Neural cell (in vitro differentiated cells): ENCODE results near the gene S100PBP. TPM values are rescaled to one million over a fixed set of nuclear protein-coding genes. Genes with fewer than 3 reads are reported as not detected.

Experiments used
- H2AFZ ChIP-seq: fragments of 200-600, 300-800 bp; sonication (generic), shearing (Covaris generic); 2 replicates; pipeline ENCODE4 v1.6.0; 2014; ENCODE audit warnings: low read depth, mild to moderate bottlenecking, antibody characterized with exemption, low read length, moderate library complexity
- H3F3A ChIP-seq: fragments of 200-600 bp; shearing (Covaris generic); 2 replicates; pipeline ENCODE4 v1.6.1; 2016; ENCODE audit warnings: mild to moderate bottlenecking, moderate library complexity, mixed read lengths, antibody characterized with exemption, low read length; ENCODE audit not compliant: insufficient read depth, poor library complexity, severe bottlenecking
- H3K27ac ChIP-seq: fragments of 200-600, 300-800 bp; sonication (generic), shearing (Covaris generic); 2 replicates; pipeline ENCODE4 v1.5.1; 2014; ENCODE audit warnings: mild to moderate bottlenecking, low read length, moderate library complexity
- H3K27me3 ChIP-seq: fragments of 300-800, 200-600 bp; sonication (generic), shearing (Covaris generic); 2 replicates; pipeline ENCODE4 v1.6.0; 2014; ENCODE audit warnings: mild to moderate bottlenecking, low read depth, low read length, moderate library complexity; ENCODE audit not compliant: insufficient read depth
- H3K36me3 ChIP-seq: fragments of 300-800, 200-600 bp; sonication (generic), shearing (Covaris generic); 2 replicates; pipeline ENCODE4 v1.5.1; 2014; ENCODE audit warnings: mild to moderate bottlenecking, antibody characterized with exemption, low read length, moderate library complexity; ENCODE audit not compliant: insufficient read depth
- H3K4me2 ChIP-seq: fragments of 300-800, 200-600 bp; sonication (generic), shearing (Covaris generic); 2 replicates; pipeline ENCODE4 v1.6.0; 2014; ENCODE audit warnings: mild to moderate bottlenecking, low read length
- H3K4me3 ChIP-seq: fragments of 300-800, 200-600 bp; sonication (generic), shearing (Covaris generic); 2 replicates; pipeline ENCODE4 v1.5.1; 2014; ENCODE audit warnings: mild to moderate bottlenecking, low read length, moderate library complexity
- H3K79me2 ChIP-seq: fragments of 200-600 bp; shearing (Covaris generic); replicated peaks from 2 replicates; pipeline ENCODE4 v1.6.0; 2014; ENCODE audit warnings: mild to moderate bottlenecking, low read length, moderate library complexity; ENCODE audit not compliant: insufficient read depth
- H3K9ac ChIP-seq: fragments of 300-800, 200-600 bp; sonication (generic), shearing (Covaris generic); 2 replicates; pipeline ENCODE4 v1.6.1; 2016; ENCODE audit warnings: mild to moderate bottlenecking, low read length, mixed read lengths
- H3K9me2 ChIP-seq: fragments of 200-600 bp; shearing (Covaris generic); 2 replicates; pipeline ENCODE4 v1.6.1; 2016; ENCODE audit warnings: mild to moderate bottlenecking, low read length, mixed read lengths; ENCODE audit not compliant: insufficient read depth
- H3K9me3 ChIP-seq: fragments of 200-600, 300-800 bp; sonication (generic), shearing (Covaris generic); 2 replicates; pipeline ENCODE4 v1.6.1; 2016; ENCODE audit warnings: mild to moderate bottlenecking, mixed run types, low read length, moderate library complexity, mixed read lengths
- H4K20me1 ChIP-seq: fragments of 200-600 bp; shearing (Covaris generic); 2 replicates; pipeline ENCODE4 v1.6.1; 2016; ENCODE audit warnings: mild to moderate bottlenecking, mixed run types; ENCODE audit not compliant: insufficient read depth
- EP300 ChIP-seq: fragments of 450-650 bp; conservative IDR thresholded peaks from 2 replicates; pipeline ENCODE4 v1.6.1; 2014; ENCODE audit warnings: antibody characterized with exemption, mild to moderate bottlenecking, moderate library complexity; ENCODE audit not compliant: poor library complexity, severe bottlenecking
- EZH2 ChIP-seq: fragments of 200-600, 300-800 bp; shearing (Covaris generic), sonication (generic); IDR thresholded peaks from 2 replicates; pipeline ENCODE4 v1.6.1; 2014; ENCODE audit warnings: antibody characterized with exemption, low read length, borderline replicate concordance, mild to moderate bottlenecking; ENCODE audit not compliant: insufficient read depth, poor library complexity, severe bottlenecking
- MXI1 ChIP-seq: fragments of 450-650 bp; conservative IDR thresholded peaks from 2 replicates; pipeline ENCODE4 v1.6.1; 2014; ENCODE audit warnings: antibody characterized with exemption, mild to moderate bottlenecking; ENCODE audit not compliant: poor library complexity, severe bottlenecking
- POLR2AphosphoS5 ChIP-seq: IDR thresholded peaks from 2 replicates; pipeline ENCODE4 v1.6.1; 2012
- RAD21 ChIP-seq: fragments of 450-650 bp; conservative IDR thresholded peaks from 2 replicates; pipeline ENCODE4 v1.6.1; 2014; ENCODE audit warnings: antibody characterized with exemption, mild to moderate bottlenecking, moderate library complexity
- REST ChIP-seq: IDR thresholded peaks from 2 replicates; pipeline ENCODE4 v1.6.1; 2012; ENCODE audit warnings: borderline replicate concordance
- SMC3 ChIP-seq: fragments of 450-650 bp; conservative IDR thresholded peaks from 2 replicates; pipeline ENCODE4 v1.6.1; 2014; ENCODE audit warnings: antibody characterized with exemption, mild to moderate bottlenecking, moderate library complexity; ENCODE audit not compliant: poor library complexity
- TAF1 ChIP-seq: IDR thresholded peaks from 2 replicates; pipeline ENCODE4 v1.6.1; 2012; ENCODE audit warnings: low read depth
- polyA plus RNA-seq: library from polyadenylated mRNA; depleted of rRNA; stranded (reverse); fragments of >200 nt; gene quantifications from 2 replicates; pipeline ENCODE4 v1.2.3, GENCODE V29; 2014
- TF ChIP-seq, protein P1 (sequence below): fragments of 450-650 bp; IDR thresholded peaks from 2 replicates; pipeline ENCODE4 v1.5.1; 2014; ENCODE audit warnings: antibody characterized with exemption, mild to moderate bottlenecking, moderate library complexity; ENCODE audit not compliant: poor library complexity, severe bottlenecking

Gene S100PBP
- polyA plus RNA-seq, 1 donor from 2014 or later, result 77.0 TPM

- no peak for TF ChIP-seq EP300
- TF ChIP-seq RAD21, result no peak
- no peak for TF ChIP-seq SMC3
- no peak for TF ChIP-seq TAF1
- TF ChIP-seq POLR2AphosphoS5, result no peak
- TF ChIP-seq MXI1, result no peak
- no peak for TF ChIP-seq EZH2
- no peak for TF ChIP-seq REST
- TF ChIP-seq, protein P1, sequence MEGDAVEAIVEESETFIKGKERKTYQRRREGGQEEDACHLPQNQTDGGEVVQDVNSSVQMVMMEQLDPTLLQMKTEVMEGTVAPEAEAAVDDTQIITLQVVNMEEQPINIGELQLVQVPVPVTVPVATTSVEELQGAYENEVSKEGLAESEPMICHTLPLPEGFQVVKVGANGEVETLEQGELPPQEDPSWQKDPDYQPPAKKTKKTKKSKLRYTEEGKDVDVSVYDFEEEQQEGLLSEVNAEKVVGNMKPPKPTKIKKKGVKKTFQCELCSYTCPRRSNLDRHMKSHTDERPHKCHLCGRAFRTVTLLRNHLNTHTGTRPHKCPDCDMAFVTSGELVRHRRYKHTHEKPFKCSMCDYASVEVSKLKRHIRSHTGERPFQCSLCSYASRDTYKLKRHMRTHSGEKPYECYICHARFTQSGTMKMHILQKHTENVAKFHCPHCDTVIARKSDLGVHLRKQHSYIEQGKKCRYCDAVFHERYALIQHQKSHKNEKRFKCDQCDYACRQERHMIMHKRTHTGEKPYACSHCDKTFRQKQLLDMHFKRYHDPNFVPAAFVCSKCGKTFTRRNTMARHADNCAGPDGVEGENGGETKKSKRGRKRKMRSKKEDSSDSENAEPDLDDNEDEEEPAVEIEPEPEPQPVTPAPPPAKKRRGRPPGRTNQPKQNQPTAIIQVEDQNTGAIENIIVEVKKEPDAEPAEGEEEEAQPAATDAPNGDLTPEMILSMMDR, result no peak
- Histone ChIP-seq H3K4me3 (no peak overlapping the region), H3F3A (no peaks in the 10 kb centered on the region), H3K9me3 (no peaks in the 10 kb centered on the region), H3K27me3 (no peaks in the 10 kb centered on the region), H3K4me2 (no peak overlapping the region), H3K36me3 (no peaks in the 10 kb centered on the region), H3K79me2 (no peaks in the 10 kb centered on the region), H4K20me1 (no peaks in the 10 kb centered on the region), H3K9me2 (no peaks in the 10 kb centered on the region), H3K9ac (no peak overlapping the region), H2AFZ (no peak overlapping the region), H3K27ac (no peak overlapping the region)
Measured at GRCh38 chr1:32798679-32799416, 18.6 kb upstream of the S100PBP start.

DNA sequence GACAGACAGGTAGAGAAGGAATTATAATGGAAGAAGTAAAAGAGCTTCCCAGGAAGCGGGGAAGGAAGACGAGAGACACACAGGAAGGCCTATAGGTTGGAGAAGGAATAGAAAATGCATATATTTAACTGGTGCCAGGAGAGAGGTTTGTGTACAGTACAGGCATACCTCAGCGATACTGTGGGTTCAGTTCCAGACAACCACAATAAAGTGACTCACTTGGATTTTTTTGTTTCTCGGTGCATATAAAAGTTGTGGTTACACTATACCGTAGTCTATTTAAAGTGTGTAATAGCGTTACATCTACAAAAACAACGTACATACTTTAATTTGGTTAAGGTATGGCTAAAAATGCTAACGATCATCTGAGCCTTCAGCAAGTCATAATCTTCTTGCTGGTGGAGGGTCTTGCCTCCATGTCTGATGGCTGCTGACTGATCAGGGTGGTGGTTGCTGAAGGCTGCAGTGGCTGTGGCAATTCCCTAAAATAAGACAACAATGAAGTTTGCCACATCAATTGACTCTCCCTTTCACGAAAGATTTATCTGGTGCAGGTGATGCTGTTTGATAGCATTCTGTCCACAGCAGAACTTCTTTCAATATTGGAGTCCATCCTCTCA, 16.2 kb upstream of the S100PBP start:
- Histone ChIP-seq H4K20me1 (no peaks in the 10 kb centered on the region), H3K36me3 (no peaks in the 10 kb centered on the region)

More for the DNA sequence above, 16.2 kb upstream of the S100PBP start:
- H3K4me3 ChIP-seq, result no peak overlapping the region
- no peaks in the 10 kb centered on the region for H3K27me3 ChIP-seq
- no peak overlapping the region for H3K27ac ChIP-seq
- H3K9me2 ChIP-seq, result no peaks in the 10 kb centered on the region
- no peaks in the 10 kb centered on the region for H3F3A ChIP-seq
- H3K9me3 ChIP-seq, result no peaks in the 10 kb centered on the region
- TF ChIP-seq SMC3 (no peak), EP300 (no peak), TAF1 (no peak), REST (no peak), MXI1 (no peak), RAD21 (no peak), EZH2 (no peak)
- TF ChIP-seq, protein P1, result no peak
- no peak overlapping the region for H2AFZ ChIP-seq
- no peak overlapping the region for H3K4me2 ChIP-seq
- H3K9ac ChIP-seq, result no peak overlapping the region
- no peaks in the 10 kb centered on the region for H3K79me2 ChIP-seq
